Astrocyte (in vitro differentiated cells and primary cell): ENCODE measurements around the gene GMDS. TPM values are rescaled to one million over a fixed set of nuclear protein-coding genes. Genes with fewer than 3 reads are reported as not detected.
A peak's percentile ranks its signal among the peaks of the same experiment; 100 is the strongest.

Source experiments
- DNase-seq: peaks from one replicate; pipeline ENCODE4 v3.0.0-alpha.2; 2010; ENCODE audit warnings: low read depth
- FAIRE-seq: peaks from 2 replicates; lab custom pipeline; 2011; peaks lifted over from hg19 to GRCh38; lab: Jason Lieb, UNC
- H2AFZ ChIP-seq: 2 replicates; pipeline ENCODE4 v1.6.0; 2012; ENCODE audit warnings: low read depth, low read length, inconsistent platforms
- H3K27ac ChIP-seq: 2 replicates; pipeline ENCODE4 v1.5.1; 2011; ENCODE audit warnings: low read depth, low read length, inconsistent platforms
- H3K27me3 ChIP-seq: 2 replicates; pipeline ENCODE4 v1.6.0; 2011; ENCODE audit warnings: low read length, inconsistent platforms; ENCODE audit not compliant: insufficient read depth
- H3K36me3 ChIP-seq: 2 replicates; pipeline ENCODE4 v1.5.1; 2011; ENCODE audit warnings: low read length, inconsistent platforms; ENCODE audit not compliant: insufficient read depth
- H3K4me1 ChIP-seq: 2 replicates; pipeline ENCODE4 v1.5.1; 2011; ENCODE audit warnings: low read length, inconsistent platforms; ENCODE audit not compliant: insufficient read depth
- H3K4me2 ChIP-seq: 2 replicates; pipeline ENCODE4 v1.6.0; 2012; ENCODE audit warnings: low read length, inconsistent platforms
- H3K4me3 ChIP-seq: 2 replicates; pipeline ENCODE4 v1.5.1; 2011; ENCODE audit warnings: low read depth, mild to moderate bottlenecking, low read length, inconsistent platforms; ENCODE audit not compliant: insufficient read depth
- H3K79me2 ChIP-seq: 2 replicates; pipeline ENCODE4 v1.6.0; 2012; ENCODE audit warnings: mild to moderate bottlenecking, low read length, inconsistent platforms; ENCODE audit not compliant: insufficient read depth
- H3K9ac ChIP-seq: 2 replicates; pipeline ENCODE4 v1.6.0; 2012; ENCODE audit warnings: mild to moderate bottlenecking, low read length, inconsistent platforms
- H3K9me3 ChIP-seq: 2 replicates; pipeline ENCODE4 v1.5.1; 2012; ENCODE audit warnings: low read depth, mild to moderate bottlenecking, low read length, inconsistent platforms; ENCODE audit not compliant: insufficient read depth
- H4K20me1 ChIP-seq: 2 replicates; pipeline ENCODE4 v1.6.0; 2012; ENCODE audit warnings: low read length, inconsistent platforms; ENCODE audit not compliant: insufficient read depth
- H3K27ac Mint-ChIP-seq: one replicate; pipeline ENCODE4 v1.8.0; 2021; ENCODE audit warnings: mild to moderate bottlenecking, mixed read lengths; ENCODE audit not compliant: unreplicated experiment
- H3K27me3 Mint-ChIP-seq: one replicate; pipeline ENCODE4 v1.8.0; 2021; ENCODE audit warnings: low read depth, mixed read lengths; ENCODE audit not compliant: unreplicated experiment
- H3K36me3 Mint-ChIP-seq: one replicate; pipeline ENCODE4 v1.8.0; 2021; ENCODE audit warnings: low read depth, mixed read lengths; ENCODE audit not compliant: unreplicated experiment
- H3K4me1 Mint-ChIP-seq: one replicate; pipeline ENCODE4 v1.8.0; 2021; ENCODE audit warnings: low read depth, mixed read lengths; ENCODE audit not compliant: unreplicated experiment
- H3K4me3 Mint-ChIP-seq: one replicate; pipeline ENCODE4 v1.8.0; 2021; ENCODE audit warnings: mild to moderate bottlenecking, moderate library complexity, mixed read lengths; ENCODE audit not compliant: unreplicated experiment
- H3K9me3 Mint-ChIP-seq: one replicate; pipeline ENCODE4 v1.8.0; 2021; ENCODE audit warnings: mild to moderate bottlenecking, mixed read lengths; ENCODE audit not compliant: unreplicated experiment
- EZH2 ChIP-seq: IDR thresholded peaks from 2 replicates; pipeline ENCODE4 v1.6.1; 2012; ENCODE audit warnings: mild to moderate bottlenecking, low read length, inconsistent platforms; ENCODE audit not compliant: insufficient read depth
- total RNA-seq: library from RNA; stranded (reverse); gene quantifications from 2 replicates; pipeline ENCODE4 v1.2.1, GENCODE V29; 2021
- TF ChIP-seq, protein P1 (sequence below): IDR thresholded peaks from 2 replicates; pipeline ENCODE4 v1.5.1; 2011; ENCODE audit warnings: low read depth, mild to moderate bottlenecking, inconsistent platforms, low read length, moderate library complexity; ENCODE audit not compliant: insufficient read depth

GMDS gene
- total RNA-seq, 1 donor from 2014 or later = 9.4 TPM

DNA sequence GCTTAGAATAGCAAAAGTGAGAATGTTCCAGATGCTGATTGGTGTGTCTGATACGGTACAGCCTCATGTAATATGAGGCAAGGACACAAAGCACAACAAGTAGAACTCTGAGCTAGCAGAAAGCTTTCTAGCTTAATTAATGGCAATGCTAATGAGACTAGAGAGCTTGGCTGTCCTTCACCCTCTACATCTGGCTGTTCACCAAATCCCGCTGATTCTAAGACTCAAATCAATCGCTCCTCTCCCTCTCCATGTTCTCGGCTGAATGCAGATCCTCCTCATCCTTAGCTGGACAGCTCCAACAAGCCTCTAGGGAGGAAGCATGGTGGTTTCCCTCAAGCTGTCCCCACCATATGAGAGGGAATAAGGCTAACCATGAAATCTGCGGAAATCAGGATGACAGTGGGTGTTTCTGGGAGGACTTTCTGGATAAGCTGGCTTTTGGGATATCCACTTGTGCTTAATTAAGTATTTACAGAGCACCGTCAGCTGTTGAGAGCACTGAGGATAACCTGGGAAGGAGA, 506.8 kb downstream of the GMDS start:
- Histone ChIP-seq H4K20me1 (peaks cover 9% of the 10 kb centered on the region), H3K27ac (no peak overlapping the region), H3K9me3 (no peaks in the 10 kb centered on the region), H3K4me1 (no peaks in the 10 kb centered on the region), H3K36me3 (no peaks in the 10 kb centered on the region), H2AFZ (no peak overlapping the region), H3K79me2 (no peaks in the 10 kb centered on the region), H3K27me3 (no peaks in the 10 kb centered on the region), H3K4me3 (no peak overlapping the region), H3K9ac (no peak overlapping the region), H3K4me2 (no peak overlapping the region)
- Mint-ChIP-seq H3K27ac (no peak overlapping the region), H3K9me3 (no peaks in the 10 kb centered on the region), H3K4me3 (no peak overlapping the region), H3K36me3 (no peaks in the 10 kb centered on the region), H3K27me3 (peaks cover 5% of the 10 kb centered on the region), H3K4me1 (peaks cover 1% of the 10 kb centered on the region)
- no peak for DNase-seq
- TF ChIP-seq, protein P1, sequence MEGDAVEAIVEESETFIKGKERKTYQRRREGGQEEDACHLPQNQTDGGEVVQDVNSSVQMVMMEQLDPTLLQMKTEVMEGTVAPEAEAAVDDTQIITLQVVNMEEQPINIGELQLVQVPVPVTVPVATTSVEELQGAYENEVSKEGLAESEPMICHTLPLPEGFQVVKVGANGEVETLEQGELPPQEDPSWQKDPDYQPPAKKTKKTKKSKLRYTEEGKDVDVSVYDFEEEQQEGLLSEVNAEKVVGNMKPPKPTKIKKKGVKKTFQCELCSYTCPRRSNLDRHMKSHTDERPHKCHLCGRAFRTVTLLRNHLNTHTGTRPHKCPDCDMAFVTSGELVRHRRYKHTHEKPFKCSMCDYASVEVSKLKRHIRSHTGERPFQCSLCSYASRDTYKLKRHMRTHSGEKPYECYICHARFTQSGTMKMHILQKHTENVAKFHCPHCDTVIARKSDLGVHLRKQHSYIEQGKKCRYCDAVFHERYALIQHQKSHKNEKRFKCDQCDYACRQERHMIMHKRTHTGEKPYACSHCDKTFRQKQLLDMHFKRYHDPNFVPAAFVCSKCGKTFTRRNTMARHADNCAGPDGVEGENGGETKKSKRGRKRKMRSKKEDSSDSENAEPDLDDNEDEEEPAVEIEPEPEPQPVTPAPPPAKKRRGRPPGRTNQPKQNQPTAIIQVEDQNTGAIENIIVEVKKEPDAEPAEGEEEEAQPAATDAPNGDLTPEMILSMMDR = no peak
- TF ChIP-seq EZH2 = no peak
- no peak for FAIRE-seq

DNA sequence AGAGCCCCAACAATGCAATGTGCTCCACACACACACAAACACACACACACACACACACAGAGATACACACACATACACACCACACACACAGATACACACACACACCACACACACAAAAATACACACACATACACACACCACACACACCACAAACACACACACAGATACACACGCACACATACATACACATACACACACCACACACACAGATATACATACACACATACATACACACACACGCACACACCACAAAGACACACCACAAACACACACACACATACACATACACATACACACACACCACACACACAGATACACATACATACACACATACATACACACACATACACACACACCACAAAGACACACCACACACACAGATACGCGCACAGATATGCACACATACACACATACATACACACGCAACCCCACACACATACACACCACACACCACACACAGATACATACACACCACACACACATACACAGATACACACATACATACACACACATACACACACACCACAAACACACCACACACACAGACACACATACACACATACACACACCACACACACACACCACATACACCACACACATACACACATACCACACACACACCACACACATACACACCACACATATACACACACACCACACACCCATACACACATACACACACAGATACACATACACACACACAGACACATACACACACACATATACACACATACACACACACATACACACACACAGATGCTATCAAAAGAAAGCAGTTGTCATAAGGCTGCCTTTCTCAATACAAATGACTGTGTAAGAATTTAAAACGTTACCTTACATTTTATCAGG, 507.7 kb downstream of the GMDS start:
- Histone ChIP-seq H3K79me2 (no peaks in the 10 kb centered on the region), H3K4me2 (no peak overlapping the region), H3K36me3 (no peaks in the 10 kb centered on the region), H2AFZ (no peak overlapping the region), H3K9me3 (no peaks in the 10 kb centered on the region), H3K4me3 (no peak overlapping the region), H3K27ac (no peak overlapping the region), H4K20me1 (peaks cover 9% of the 10 kb centered on the region), H3K9ac (no peak overlapping the region), H3K4me1 (no peaks in the 10 kb centered on the region), H3K27me3 (no peaks in the 10 kb centered on the region)
- no peak overlapping the region for H3K4me3 Mint-ChIP-seq
- FAIRE-seq (peak; percentile 54), DNase-seq (no peak)
- H3K27me3 Mint-ChIP-seq = peaks cover 8% of the 10 kb centered on the region
- no peaks in the 10 kb centered on the region for H3K9me3 Mint-ChIP-seq
- H3K36me3 Mint-ChIP-seq = peaks cover 2% of the 10 kb centered on the region
- TF ChIP-seq, protein P1 = no peak
- no peak for TF ChIP-seq EZH2
- no peak overlapping the region for H3K27ac Mint-ChIP-seq
- peaks cover 1% of the 10 kb centered on the region for H3K4me1 Mint-ChIP-seq
